ENCODE measurements around the gene WAPL. TPM values are rescaled to one million over a fixed set of nuclear protein-coding genes. Genes with fewer than 3 reads are reported as not detected.
A peak's percentile ranks its signal among the peaks of the same experiment; 100 is the strongest.

WAPL gene
- total RNA-seq, 1 donor from 2014 or later, result 33.4 TPM

GRCh38 chr10:86523348-86523747 is 1.8 kb upstream of the WAPL start:
- H3K4me1 Mint-ChIP-seq (ENCODE audit: low read depth, unreplicated experiment), result peaks cover 34% of the 10 kb centered on the region
- no peak for DNase-seq
- H3K27ac Mint-ChIP-seq (ENCODE audit: unreplicated experiment), result peak overlapping the region; percentile 41
- peaks cover 7% of the 10 kb centered on the region for H3K9me3 Mint-ChIP-seq (ENCODE audit: unreplicated experiment)
- H3K36me3 Mint-ChIP-seq (ENCODE audit: unreplicated experiment), result no peaks in the 10 kb centered on the region
- H3K27me3 Mint-ChIP-seq (ENCODE audit: unreplicated experiment), result peaks cover 2% of the 10 kb centered on the region
- peak overlapping the region; percentile 86 for H3K4me3 Mint-ChIP-seq (ENCODE audit: unreplicated experiment)
- TF ChIP-seq CTCF (IDR thresholded peaks at IDR 0.05; ENCODE audit: partially characterized antibody, unreplicated experiment), result no peak

- no peak for DNase-seq
- Mint-ChIP-seq H3K27ac (ENCODE audit: unreplicated experiment) (peak overlapping the region; percentile 41), H3K4me3 (ENCODE audit: unreplicated experiment) (peak overlapping the region; percentile 86), H3K36me3 (ENCODE audit: unreplicated experiment) (no peaks in the 10 kb centered on the region), H3K9me3 (ENCODE audit: unreplicated experiment) (peaks cover 7% of the 10 kb centered on the region), H3K27me3 (ENCODE audit: unreplicated experiment) (peaks cover 2% of the 10 kb centered on the region), H3K4me1 (ENCODE audit: low read depth, unreplicated experiment) (peaks cover 34% of the 10 kb centered on the region)
- TF ChIP-seq CTCF (IDR thresholded peaks at IDR 0.05; ENCODE audit: partially characterized antibody, unreplicated experiment), result no peak
Observed at GRCh38 chr10:86522510-86522855, 891 bp upstream of the WAPL start.

- Mint-ChIP-seq H3K9me3 (ENCODE audit: unreplicated experiment) (peaks cover 8% of the 10 kb centered on the region), H3K36me3 (ENCODE audit: unreplicated experiment) (no peaks in the 10 kb centered on the region), H3K27me3 (ENCODE audit: unreplicated experiment) (peaks cover 2% of the 10 kb centered on the region), H3K4me1 (ENCODE audit: low read depth, unreplicated experiment) (peaks cover 27% of the 10 kb centered on the region), H3K4me3 (ENCODE audit: unreplicated experiment) (peak overlapping the region; percentile 95), H3K27ac (ENCODE audit: unreplicated experiment) (peak overlapping the region; percentile 82)
- TF ChIP-seq CTCF (IDR thresholded peaks at IDR 0.05; ENCODE audit: partially characterized antibody, unreplicated experiment), result no peak
- DNase-seq, result peak; percentile 59
Observed at GRCh38 chr10:86520871-86521677, 518 bp downstream of the WAPL start.

- H3K9me3 Mint-ChIP-seq (ENCODE audit: unreplicated experiment), result peaks cover 8% of the 10 kb centered on the region
- no peak overlapping the region for H3K27ac Mint-ChIP-seq (ENCODE audit: unreplicated experiment)
- H3K4me3 Mint-ChIP-seq (ENCODE audit: unreplicated experiment), result peak overlapping the region; percentile 43
- TF ChIP-seq CTCF (IDR thresholded peaks at IDR 0.05; ENCODE audit: partially characterized antibody, unreplicated experiment), result no peak
- H3K36me3 Mint-ChIP-seq (ENCODE audit: unreplicated experiment), result no peaks in the 10 kb centered on the region
- H3K27me3 Mint-ChIP-seq (ENCODE audit: unreplicated experiment), result peaks cover 2% of the 10 kb centered on the region
- peaks cover 23% of the 10 kb centered on the region for H3K4me1 Mint-ChIP-seq (ENCODE audit: low read depth, unreplicated experiment)
- DNase-seq, result no peak
Observed at GRCh38 chr10:86518781-86519180, 2.8 kb downstream of the WAPL start.

GRCh38 chr10:86512137-86512536 is 9.5 kb downstream of the WAPL start:
- DNase-seq, result no peak
- no peak overlapping the region for H3K27ac Mint-ChIP-seq (ENCODE audit: unreplicated experiment)
- H3K4me1 Mint-ChIP-seq (ENCODE audit: low read depth, unreplicated experiment), result peaks cover 2% of the 10 kb centered on the region
- H3K4me3 Mint-ChIP-seq (ENCODE audit: unreplicated experiment), result no peak overlapping the region
- no peaks in the 10 kb centered on the region for H3K27me3 Mint-ChIP-seq (ENCODE audit: unreplicated experiment)
- H3K36me3 Mint-ChIP-seq (ENCODE audit: unreplicated experiment), result no peaks in the 10 kb centered on the region
- H3K9me3 Mint-ChIP-seq (ENCODE audit: unreplicated experiment), result peaks cover 2% of the 10 kb centered on the region
- no peak for TF ChIP-seq CTCF (IDR thresholded peaks at IDR 0.05; ENCODE audit: partially characterized antibody, unreplicated experiment)
